Measurements from ENCODE around the gene TMEM121B.

DNA sequence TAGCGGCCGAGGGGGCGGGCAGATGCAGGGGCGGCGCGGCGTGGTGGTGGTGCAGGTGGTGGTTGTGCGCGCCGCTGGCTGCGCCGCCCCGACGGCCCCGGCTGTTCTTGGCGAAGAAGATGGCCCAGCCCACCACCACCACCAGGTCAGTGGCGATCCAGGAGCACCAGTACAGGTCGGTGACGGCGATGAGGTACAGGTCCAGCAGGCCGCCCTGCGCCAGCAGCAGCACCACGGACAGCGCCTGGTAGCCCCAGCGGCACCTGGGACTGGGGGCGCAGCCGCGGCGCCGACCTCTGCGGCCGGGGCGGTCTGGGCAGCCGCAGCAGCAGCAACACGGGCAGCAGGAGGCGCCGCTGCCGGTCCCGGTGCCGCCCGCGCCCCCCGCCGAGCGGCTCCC is 879 bp downstream of the TMEM121B start:
- TF ChIP-seq, protein P1, sequence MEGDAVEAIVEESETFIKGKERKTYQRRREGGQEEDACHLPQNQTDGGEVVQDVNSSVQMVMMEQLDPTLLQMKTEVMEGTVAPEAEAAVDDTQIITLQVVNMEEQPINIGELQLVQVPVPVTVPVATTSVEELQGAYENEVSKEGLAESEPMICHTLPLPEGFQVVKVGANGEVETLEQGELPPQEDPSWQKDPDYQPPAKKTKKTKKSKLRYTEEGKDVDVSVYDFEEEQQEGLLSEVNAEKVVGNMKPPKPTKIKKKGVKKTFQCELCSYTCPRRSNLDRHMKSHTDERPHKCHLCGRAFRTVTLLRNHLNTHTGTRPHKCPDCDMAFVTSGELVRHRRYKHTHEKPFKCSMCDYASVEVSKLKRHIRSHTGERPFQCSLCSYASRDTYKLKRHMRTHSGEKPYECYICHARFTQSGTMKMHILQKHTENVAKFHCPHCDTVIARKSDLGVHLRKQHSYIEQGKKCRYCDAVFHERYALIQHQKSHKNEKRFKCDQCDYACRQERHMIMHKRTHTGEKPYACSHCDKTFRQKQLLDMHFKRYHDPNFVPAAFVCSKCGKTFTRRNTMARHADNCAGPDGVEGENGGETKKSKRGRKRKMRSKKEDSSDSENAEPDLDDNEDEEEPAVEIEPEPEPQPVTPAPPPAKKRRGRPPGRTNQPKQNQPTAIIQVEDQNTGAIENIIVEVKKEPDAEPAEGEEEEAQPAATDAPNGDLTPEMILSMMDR (IDR thresholded peaks at IDR 0.05) = no peak
- no peak for TF ChIP-seq POLR2A (IDR thresholded peaks at IDR 0.05)

Data from tibial nerve (tissue), 3 donors.